GM12891 (cell line): ENCODE measurements around the gene ATG4D.

ENCODE experiments used
- DNase-seq: peaks from one replicate; pipeline ENCODE4 v3.0.0; 2011; ENCODE audit warnings: low spot score; ENCODE audit not compliant: insufficient read length
- FAIRE-seq: peaks from 2 replicates; lab custom pipeline; 2011; peaks lifted over from hg19 to GRCh38; lab: Jason Lieb, UNC
- PAX5 ChIP-seq: IDR thresholded peaks from 2 replicates; pipeline ENCODE4 v1.6.1; 2011; ENCODE audit warnings: low read length, moderate library complexity, mild to moderate bottlenecking; ENCODE audit not compliant: insufficient read depth, severe bottlenecking
- POLR2A ChIP-seq: IDR thresholded peaks from 2 replicates; pipeline ENCODE4 v1.6.1; 2011; ENCODE audit warnings: low read depth, low read length, control low read depth
- POLR2AphosphoS5 ChIP-seq: IDR thresholded peaks from 2 replicates; pipeline ENCODE4 v1.6.1; 2011; ENCODE audit warnings: low read depth, low read length, control low read depth
- POU2F2 ChIP-seq: IDR thresholded peaks from 2 replicates; pipeline ENCODE4 v1.6.1; 2011; ENCODE audit warnings: low read depth, mild to moderate bottlenecking, control low read depth, low read length, moderate library complexity
- SPI1 ChIP-seq: IDR thresholded peaks from 2 replicates; pipeline ENCODE4 v1.6.1; 2011; ENCODE audit warnings: low read depth, low read length, control low read depth
- TAF1 ChIP-seq: IDR thresholded peaks from 2 replicates; pipeline ENCODE4 v1.6.1; 2011; ENCODE audit warnings: low read depth, low read length, control low read depth

Gene ATG4D

DNA sequence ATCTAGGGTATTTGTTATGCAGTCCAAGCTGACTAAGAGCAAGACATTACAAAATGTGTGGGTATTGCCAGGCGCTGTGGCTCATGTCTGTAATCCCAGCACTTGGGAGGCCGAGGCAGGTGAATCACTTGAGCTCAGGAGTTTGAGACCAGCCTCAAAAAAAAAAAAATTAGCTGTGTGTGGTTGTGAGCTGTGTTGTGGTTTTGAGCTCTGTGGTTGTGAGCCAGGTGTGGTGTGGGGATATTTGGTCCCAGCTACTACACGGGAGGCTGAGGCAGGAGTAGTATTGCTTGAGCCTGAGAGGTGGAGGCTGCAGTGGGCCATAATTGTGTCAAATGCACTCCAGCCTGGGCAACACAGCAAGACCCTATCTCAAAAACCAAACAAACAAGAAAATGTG is 35.0 kb upstream of the ATG4D start:
- no peak for DNase-seq
- no peak for FAIRE-seq
- TF ChIP-seq POLR2A (no peak), SPI1 (no peak), POU2F2 (no peak), TAF1 (no peak), PAX5 (no peak), POLR2AphosphoS5 (no peak)

DNA sequence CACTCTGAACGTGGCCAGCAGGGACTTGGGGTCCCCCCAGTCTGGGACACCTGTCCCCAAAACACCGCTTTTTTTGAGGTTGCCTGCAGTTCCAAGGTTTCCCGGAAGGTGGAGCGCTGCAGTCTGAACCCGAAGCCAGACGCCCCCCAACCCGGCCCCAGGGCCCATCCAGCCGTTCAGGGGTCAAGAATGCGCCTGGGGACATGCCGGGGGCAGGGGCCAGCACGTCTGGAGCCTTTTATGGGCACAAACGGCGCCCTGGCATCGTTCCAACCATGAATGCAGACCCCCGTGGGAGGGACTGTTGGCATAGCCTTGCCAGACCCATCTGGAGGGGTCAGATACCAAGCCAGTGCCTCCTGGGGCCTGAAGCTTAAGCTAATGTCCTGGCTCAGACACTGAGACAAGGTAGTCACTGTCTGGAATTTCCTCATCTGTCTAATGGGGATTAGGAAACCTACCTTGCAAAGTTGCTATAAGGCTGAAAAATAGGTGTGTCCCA is 33.4 kb upstream of the ATG4D start:
- DNase-seq, result peak; percentile 68
- peak; percentile 5 for FAIRE-seq
- TF ChIP-seq POLR2A, result no peak
- no peak for TF ChIP-seq TAF1
- TF ChIP-seq POU2F2, result no peak
- TF ChIP-seq PAX5, result no peak
- no peak for TF ChIP-seq SPI1
- TF ChIP-seq POLR2AphosphoS5, result no peak

DNA sequence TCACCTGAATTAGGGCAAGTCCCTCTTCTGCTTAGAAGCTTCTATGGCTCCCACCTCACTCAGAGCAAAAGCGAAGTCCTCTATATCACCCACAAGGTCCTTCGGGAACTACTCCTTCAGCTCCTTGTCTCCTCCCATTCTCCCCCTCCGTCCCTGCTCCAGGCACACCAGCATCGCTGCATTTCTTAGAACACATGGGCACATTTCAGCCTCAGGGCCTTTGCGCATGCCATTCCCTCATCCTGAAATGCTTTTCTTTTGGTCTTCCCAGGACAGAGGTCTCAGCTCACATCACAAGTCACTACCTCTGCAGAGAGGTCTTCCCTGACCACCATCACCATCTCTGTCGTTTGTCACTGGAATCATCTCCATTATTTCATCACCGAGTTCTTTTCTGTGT is 30.5 kb upstream of the ATG4D start:
- TF ChIP-seq POU2F2 (no peak), SPI1 (no peak), POLR2A (no peak), TAF1 (no peak), POLR2AphosphoS5 (no peak), PAX5 (no peak)
- FAIRE-seq (no peak), DNase-seq (no peak)

DNA sequence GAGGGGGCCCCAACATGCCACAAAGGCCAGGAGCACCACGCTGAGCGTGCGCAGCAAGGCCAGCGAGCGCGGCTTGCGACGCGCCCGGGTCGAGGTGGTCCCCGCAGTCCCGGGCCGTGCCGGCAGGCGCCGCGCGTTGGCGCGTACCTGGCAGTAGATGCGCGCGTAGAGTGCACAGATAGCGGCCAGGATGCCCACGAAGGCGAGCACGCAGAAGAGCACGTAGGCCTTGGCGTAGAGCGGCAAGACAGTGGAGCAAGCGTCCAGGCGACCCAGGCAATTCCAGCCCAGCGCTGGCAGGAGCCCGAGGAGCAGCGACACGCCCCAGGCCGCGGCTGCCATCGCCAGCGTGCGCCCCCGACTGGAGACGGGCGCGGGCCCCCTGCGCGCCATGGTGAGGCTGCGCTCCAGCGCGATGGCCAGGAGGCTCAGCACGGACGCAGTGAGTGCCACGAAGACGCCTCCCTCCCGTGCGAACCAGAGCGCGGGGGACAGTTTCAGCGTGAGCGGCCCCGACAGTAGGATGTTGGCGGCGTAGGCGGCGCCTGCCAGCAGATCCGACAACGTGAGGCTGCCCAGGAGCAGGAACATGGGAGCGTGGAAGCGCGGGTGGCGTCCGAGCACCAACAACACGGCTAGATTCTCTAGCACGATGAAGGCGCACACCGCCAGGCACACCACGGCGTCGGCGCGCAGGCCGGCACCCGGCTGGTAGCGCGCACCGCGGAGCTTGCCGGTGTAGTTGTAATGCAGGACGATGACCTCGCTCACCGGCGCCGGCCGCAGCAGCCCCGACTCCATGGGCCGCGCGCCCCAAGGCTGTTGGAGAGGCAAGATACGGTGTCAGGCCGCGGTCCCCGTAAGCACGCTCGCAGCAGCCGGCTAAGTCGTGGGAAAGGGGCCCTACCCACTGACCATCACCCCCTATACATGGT is 29.2 kb upstream of the ATG4D start:
- TF ChIP-seq PAX5 (no peak), POLR2AphosphoS5 (no peak), TAF1 (no peak), POLR2A (no peak), SPI1 (no peak)
- peak; percentile 68 for FAIRE-seq
- no peak for DNase-seq

DNA sequence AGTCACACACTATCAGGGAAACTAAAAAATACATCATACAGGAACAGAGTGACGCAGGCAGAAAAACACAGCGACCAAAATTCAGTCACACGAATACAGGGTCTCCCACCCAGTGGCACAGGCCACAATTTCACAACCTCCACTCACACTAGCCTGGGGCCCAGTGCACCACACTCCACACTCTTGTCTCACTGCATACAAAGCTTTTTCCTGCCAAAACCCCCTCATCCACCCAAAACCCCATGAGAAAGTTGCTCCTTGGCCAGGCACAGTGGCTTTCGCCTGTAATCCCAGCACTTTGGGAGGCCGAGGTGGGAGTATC is 27.7 kb upstream of the ATG4D start:
- TF ChIP-seq PAX5 (no peak), POLR2A (no peak), TAF1 (no peak), POU2F2 (no peak), SPI1 (no peak), POLR2AphosphoS5 (no peak)
- no peak for DNase-seq
- FAIRE-seq, result no peak

DNA sequence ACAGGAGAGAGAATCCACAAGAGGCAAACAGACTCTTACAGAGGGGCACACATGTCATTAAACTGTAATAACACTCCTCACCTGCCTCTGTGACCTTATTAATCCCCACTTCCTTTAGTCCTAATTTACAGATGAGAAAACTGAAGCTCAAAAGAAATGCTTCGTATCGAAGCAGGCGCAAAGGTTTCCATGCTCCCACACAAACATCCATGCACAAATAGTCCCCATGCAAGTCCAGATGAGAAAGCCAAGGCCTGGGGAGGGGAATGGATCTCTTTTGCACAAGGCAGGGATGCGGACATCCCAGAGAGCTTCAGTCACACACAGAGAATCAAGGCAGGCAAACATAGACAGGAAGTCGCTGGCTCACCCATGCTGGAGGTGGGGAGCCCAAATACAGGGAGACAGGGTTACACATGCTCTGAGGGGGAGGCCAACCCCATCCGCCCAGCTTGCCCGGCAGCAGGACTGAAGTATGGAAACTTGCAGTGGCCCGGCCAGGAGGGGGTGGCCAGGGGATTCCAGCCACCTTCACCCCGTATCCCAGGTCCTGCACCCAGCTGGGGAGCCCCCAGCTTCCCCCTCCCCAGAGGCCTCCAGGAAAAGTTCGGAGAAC is 26.9 kb upstream of the ATG4D start:
- DNase-seq, result no peak
- TF ChIP-seq TAF1 (no peak), POU2F2 (no peak), POLR2A (no peak), PAX5 (no peak), SPI1 (no peak), POLR2AphosphoS5 (no peak)
- no peak for FAIRE-seq

DNA sequence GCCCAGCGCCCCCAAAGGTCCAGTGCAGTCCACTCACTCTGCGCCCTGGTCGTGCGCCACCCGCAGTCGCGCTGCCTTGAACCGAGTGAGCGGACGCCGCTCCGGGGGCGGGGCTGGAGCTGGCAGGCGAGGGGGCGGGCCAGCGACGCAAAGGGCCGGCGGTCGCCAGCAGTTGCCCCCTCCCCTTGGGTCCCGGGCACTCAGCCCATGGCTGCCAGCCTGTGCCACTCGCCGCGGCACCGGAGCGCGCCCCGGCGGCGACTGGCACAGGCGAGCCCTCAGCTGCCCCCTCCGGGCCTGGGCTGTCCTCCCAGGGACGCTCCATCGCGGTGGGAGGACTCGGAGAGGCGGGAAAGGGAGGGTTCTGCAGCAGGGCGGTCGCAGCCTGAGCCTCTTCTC is 26.3 kb upstream of the ATG4D start, which contains the start of gene S1PR5:
Gene S1PR5, minus strand, starts transcription at position 87 of the 399 bp plus-strand sequence. CDS start 2,436 bp downstream, outside the sequence.
- FAIRE-seq (no peak), DNase-seq (no peak)

DNA sequence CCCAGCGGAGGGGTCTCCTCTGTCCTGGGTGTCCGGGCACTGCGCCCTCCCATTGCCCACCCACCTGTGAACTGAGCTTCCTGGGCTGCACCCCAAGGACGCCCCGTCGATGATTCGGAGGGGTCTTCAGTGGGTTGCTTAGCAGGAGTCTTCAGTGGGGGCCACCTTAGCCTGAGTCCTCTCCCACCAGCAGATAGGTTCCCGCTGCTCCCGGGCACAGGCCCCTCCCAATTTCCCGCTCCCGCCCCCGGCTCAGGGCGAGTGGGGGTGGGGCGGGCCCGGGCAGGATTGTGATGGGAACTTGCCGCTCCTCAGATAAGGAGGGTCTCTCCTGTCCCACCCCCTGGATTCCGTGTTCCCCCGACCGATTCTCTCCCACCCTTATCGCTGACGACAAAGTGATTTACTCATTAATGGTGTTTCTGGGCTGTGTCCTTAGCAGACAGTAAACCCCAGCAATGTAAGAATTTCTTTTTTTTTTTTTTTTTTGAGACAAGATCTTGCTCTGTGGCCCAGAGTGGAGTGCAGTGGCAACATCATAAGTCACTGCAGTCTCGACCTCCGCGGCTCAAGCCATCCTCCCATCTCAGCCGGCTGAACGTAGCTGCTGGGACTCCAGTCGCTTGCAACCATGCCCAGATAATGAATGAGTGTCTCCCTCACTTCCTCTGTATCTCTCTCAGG is 25.8 kb upstream of the ATG4D start:
- DNase-seq (no peak), FAIRE-seq (no peak)
- TF ChIP-seq SPI1 (0 out of 2 replicates have a peak, but pooled peaks have one; percentile 8), POLR2A (no peak)

More for the DNA sequence above, 26.3 kb upstream of the ATG4D start, which contains the start of gene S1PR5:
- TF ChIP-seq POLR2A, result no peak
- no peak for TF ChIP-seq SPI1
- no peak for TF ChIP-seq POU2F2
- no peak for TF ChIP-seq TAF1
- TF ChIP-seq PAX5, result no peak
- no peak for TF ChIP-seq POLR2AphosphoS5

DNA sequence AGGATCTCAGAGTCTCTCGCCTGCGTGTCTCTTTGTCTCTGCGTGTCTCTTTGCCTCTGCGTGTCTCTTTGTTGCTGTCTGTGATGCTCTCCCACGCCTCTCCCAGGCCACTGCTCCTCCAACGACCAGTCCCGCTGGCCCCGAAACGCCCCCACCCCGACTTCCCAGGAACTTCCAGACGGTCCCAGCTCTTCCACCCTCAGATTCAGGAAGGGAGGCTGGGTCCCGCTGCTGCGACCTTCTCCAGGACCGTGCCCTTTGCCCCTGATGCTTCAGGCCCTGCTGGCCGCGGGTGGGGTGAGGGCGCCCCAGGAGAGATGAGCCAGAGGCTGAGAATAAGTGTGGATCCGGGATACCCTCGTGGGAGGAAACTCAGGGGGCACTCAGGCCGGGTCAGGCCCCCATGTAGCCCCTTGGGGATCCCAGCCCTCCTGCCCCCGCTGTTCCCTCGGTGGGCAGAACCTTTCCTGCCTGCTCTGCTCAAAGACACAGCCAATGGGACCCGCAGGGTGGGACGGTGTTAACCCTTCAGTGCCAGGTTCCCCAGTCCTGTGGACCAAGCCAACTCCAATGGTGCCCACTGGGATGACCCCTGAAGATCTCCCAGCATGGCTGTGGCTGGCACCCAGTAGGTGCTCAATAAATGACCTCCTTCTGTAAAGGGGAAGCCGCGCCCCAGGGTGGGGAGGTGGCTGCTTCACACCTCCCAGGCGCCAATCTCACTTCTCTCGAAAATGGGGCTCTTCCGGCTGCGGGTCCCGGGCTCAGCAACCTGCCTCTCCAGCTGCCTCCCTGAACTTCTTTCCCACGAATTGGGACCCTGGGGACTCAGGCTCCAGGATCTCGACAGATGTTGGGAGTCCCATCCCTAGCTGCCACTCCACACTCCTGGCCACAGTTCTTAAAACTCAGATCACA is 25.0 kb upstream of the ATG4D start:
- TF ChIP-seq POLR2A (no peak), PAX5 (no peak), POU2F2 (no peak), TAF1 (no peak), POLR2AphosphoS5 (no peak)
- no peak for DNase-seq
- no peak for FAIRE-seq
